ENCODE data around the gene LARP7.

DNA sequence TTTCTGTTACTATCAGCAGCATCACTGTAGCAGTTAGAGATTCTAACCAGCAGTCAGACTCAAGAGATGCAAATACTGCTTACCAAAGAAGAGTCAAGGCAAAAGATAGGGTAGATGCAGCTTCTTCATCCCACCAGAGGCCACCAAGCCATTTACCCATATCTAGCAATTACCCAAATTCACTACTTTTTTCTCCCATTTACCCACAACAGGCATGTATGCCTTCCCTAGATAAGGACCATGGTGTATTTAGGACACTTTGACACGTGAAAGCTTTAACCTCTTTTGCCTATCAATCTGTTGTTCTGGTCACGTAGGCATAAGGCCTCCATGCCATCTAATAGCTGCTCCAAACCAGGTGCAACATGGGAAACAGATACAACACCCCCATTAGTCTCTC lies 5.6 kb downstream of the LARP7 start:
- TF ChIP-seq GATA2 (IDR thresholded peaks at IDR 0.05; ENCODE audit: low read depth, low read length) (no peak), GATA3 (IDR thresholded peaks at IDR 0.05; ENCODE audit: low read depth, low read length) (no peak)

All from SH-SY5Y (cell line).